Psoas muscle (tissue), 8 donors: ENCODE data around the gene MARF1. TPM values are rescaled to one million over a fixed set of nuclear protein-coding genes. Genes with fewer than 3 reads are reported as not detected.

Source experiments
- ATAC-seq, 4 donors: fragments of 200-7000 bp; cut with Tn5 transposase; one replicate each; pipeline ENCODE4 v1.9.1; 2020; ENCODE audit warnings: moderate library complexity in 3 of 4, mild to moderate bottlenecking in 2 of 4
- DNase-seq, 2 donors: peaks; one replicate each; pipeline ENCODE4 v3.0.0-alpha.2; 2020
- H3K27ac ChIP-seq: fragments of 200-600 bp; one replicate; pipeline ENCODE4 v1.8.0; 2022
- H3K27me3 ChIP-seq, 3 donors: fragments of 200-600 bp in 1 of 3; one replicate each; pipeline versions ENCODE4 v1.6.1 to v1.8.0; 2013 to 2022; ENCODE audit warnings: low read length in 2 of 3, mild to moderate bottlenecking in 2 of 3, moderate library complexity in 1 of 3; ENCODE audit not compliant: insufficient read depth in 3 of 3
- H3K36me3 ChIP-seq, 2 donors: fragments of 200-600 bp in 1 of 2; one replicate each; pipeline versions ENCODE4 v1.6.1 to v1.8.0; 2013 to 2022; ENCODE audit warnings: low read depth in 1 of 2, mild to moderate bottlenecking in 1 of 2, moderate library complexity in 1 of 2; ENCODE audit not compliant: insufficient read depth in 1 of 2
- H3K4me1 ChIP-seq: fragments of 200-600 bp; one replicate; pipeline ENCODE4 v1.8.0; 2022
- H3K4me3 ChIP-seq: fragments of 200-600 bp; one replicate; pipeline ENCODE4 v1.8.0; 2022; ENCODE audit warnings: mild to moderate bottlenecking
- H3K9me3 ChIP-seq: fragments of 200-600 bp; one replicate; pipeline ENCODE4 v1.8.0; 2022
- WGBS, 3 donors: extraction: QIAGEN DNeasy Blood & Tissue Kit; methylation state at CpG; one replicate each; pipeline versions ENCODE4 v1.1.6 to v1.1.7; 2013; 5-methylcytosine and 5-hydroxymethylcytosine counted together
- intact Hi-C, 2 donors: fragments of 100-400 bp; cut with DNase I; formaldehyde crosslinking; loops; one replicate each; pipeline versions ENCODE4 v1.11.0 to v1.14.2; 2022
- polyA plus RNA-seq, 3 donors: library from polyadenylated mRNA; stranded (reverse); fragments of 200-250 nt; gene quantifications; one replicate each; pipeline ENCODE4 v1.2.3, GENCODE V29; 2013
- total RNA-seq, 4 donors: library from RNA; stranded (reverse); fragmentation: NEBNext Ultra II Directional in 2 of 4; extraction: Animal tissue kit (Norgen Biotek cat#: 25700) in 2 of 4; gene quantifications; one replicate each; pipeline versions ENCODE4 v1.2.1 to v1.2.4, GENCODE V29; 2021 to 2023
- TF ChIP-seq, protein P1 (sequence below): fragments of 200-600 bp; IDR thresholded peaks from one replicate; pipeline ENCODE4 v1.8.0; 2022; ENCODE audit warnings: antibody characterized with exemption
- donor health status: healthy with polysubstance abuse.
- donor health status: DM: no; HTN: no; CAD: no; lungs with moderate emphysema.
- donor health status: Bipolar disorder and iron deficiency.
- donor health status: healthy.
- donor health status: DM: yes; HTN: yes; CAD: no.
- donor health status: DM: no; HTN: no; CAD: no.
- donor health status: DM: no; HTN: no; CAD: no.
- donor health status: DM: yes; HTN: yes; CAD: no.

Gene MARF1
- total and polyA plus RNA-seq, 7 donors: 13.4 to 91.5 (median 41.7) TPM

- peaks cover 36% of the 10 kb centered on the region for H3K4me1 ChIP-seq
- TF ChIP-seq, protein P1, sequence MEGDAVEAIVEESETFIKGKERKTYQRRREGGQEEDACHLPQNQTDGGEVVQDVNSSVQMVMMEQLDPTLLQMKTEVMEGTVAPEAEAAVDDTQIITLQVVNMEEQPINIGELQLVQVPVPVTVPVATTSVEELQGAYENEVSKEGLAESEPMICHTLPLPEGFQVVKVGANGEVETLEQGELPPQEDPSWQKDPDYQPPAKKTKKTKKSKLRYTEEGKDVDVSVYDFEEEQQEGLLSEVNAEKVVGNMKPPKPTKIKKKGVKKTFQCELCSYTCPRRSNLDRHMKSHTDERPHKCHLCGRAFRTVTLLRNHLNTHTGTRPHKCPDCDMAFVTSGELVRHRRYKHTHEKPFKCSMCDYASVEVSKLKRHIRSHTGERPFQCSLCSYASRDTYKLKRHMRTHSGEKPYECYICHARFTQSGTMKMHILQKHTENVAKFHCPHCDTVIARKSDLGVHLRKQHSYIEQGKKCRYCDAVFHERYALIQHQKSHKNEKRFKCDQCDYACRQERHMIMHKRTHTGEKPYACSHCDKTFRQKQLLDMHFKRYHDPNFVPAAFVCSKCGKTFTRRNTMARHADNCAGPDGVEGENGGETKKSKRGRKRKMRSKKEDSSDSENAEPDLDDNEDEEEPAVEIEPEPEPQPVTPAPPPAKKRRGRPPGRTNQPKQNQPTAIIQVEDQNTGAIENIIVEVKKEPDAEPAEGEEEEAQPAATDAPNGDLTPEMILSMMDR: no peak
- H3K27ac ChIP-seq: peak overlapping the region; percentile 40
- intact Hi-C loops: loop anchor here (5.0 kb wide), 2 partner anchors 44 to 84 kb away; no protein-coding TSS in a partner anchor
- WGBS, 3 donors: 91 to 94% (median 91%) methylated on average over 13 of the region's 13 CpGs
- H3K4me3 ChIP-seq: no peak overlapping the region
- ATAC-seq: no peak
- H3K9me3 ChIP-seq: no peaks in the 10 kb centered on the region
- no peak for DNase-seq
- peaks cover 5 to 88% of the 10 kb centered on the region in 2 donors for H3K36me3 ChIP-seq
- no peaks in the 10 kb centered on the region for H3K27me3 ChIP-seq
Observed at GRCh38 chr16:15605839-15606517, 37.0 kb downstream of the MARF1 start.

- no peak for ATAC-seq
Observed at GRCh38 chr16:15604460-15605440, 38.2 kb downstream of the MARF1 start.

GRCh38 chr16:15602285-15603044 is 40.5 kb downstream of the MARF1 start:
- Histone ChIP-seq H3K36me3 (peaks cover 8 to 96% of the 10 kb centered on the region in 2 donors), H3K4me1 (peaks cover 7% of the 10 kb centered on the region), H3K4me3 (no peak overlapping the region), H3K27me3 (no peaks in the 10 kb centered on the region), H3K9me3 (no peaks in the 10 kb centered on the region), H3K27ac (no peak overlapping the region)
- no peak for DNase-seq
- TF ChIP-seq, protein P1: no peak
- ATAC-seq: no peak
- 96 to 97% (median 96%) methylated on average over 23 of the region's 23 CpGs for WGBS, 3 donors
- intact Hi-C loops: no loop called here

More at GRCh38 chr16:15604460-15605440, 38.2 kb downstream of the MARF1 start:
- Histone ChIP-seq H3K4me3 (no peak overlapping the region), H3K4me1 (peaks cover 25% of the 10 kb centered on the region), H3K27ac (peak overlapping the region; percentile 40), H3K27me3 (no peaks in the 10 kb centered on the region), H3K9me3 (no peaks in the 10 kb centered on the region), H3K36me3 (peaks cover 7 to 89% of the 10 kb centered on the region in 2 donors)
- TF ChIP-seq, protein P1: no peak
- WGBS, 3 donors: 66 to 79% (median 68%) methylated on average over 14 of the region's 14 CpGs
- intact Hi-C loops: loop anchor here (5.0 kb wide), 2 partner anchors 42 to 82 kb away; no protein-coding TSS in a partner anchor
- no peak for DNase-seq

GRCh38 chr16:15601212-15601879 is 41.6 kb downstream of the MARF1 start:
- TF ChIP-seq, protein P1: no peak
- peaks cover 8 to 96% of the 10 kb centered on the region in 2 donors for H3K36me3 ChIP-seq
- WGBS, 3 donors: 84 to 89% (median 85%) methylated on average over 9 of the region's 9 CpGs
- H3K27ac ChIP-seq: no peak overlapping the region
- H3K4me1 ChIP-seq: peaks cover 10% of the 10 kb centered on the region
- DNase-seq: no peak
- H3K4me3 ChIP-seq: no peak overlapping the region
- no peaks in the 10 kb centered on the region for H3K9me3 ChIP-seq
- intact Hi-C loops: no loop called here
- ATAC-seq: no peak
- H3K27me3 ChIP-seq: no peaks in the 10 kb centered on the region
